Superior temporal gyrus (tissue), 1 donor: ENCODE results near the gene PPFIA4.
"Not testable (repeated sequence)": the region's sequence is repeated elsewhere in the genome, so short reads cannot be mapped to it uniquely, and the experiment has no call there.

Source experiments
- DNase-seq: peaks from one replicate; pipeline ENCODE4 v3.0.0-alpha.2; 2016; ENCODE audit errors: extremely low spot score

Gene PPFIA4

GRCh38 chr1:203026031-203026665 lies at the start of gene PPFIA4:
PPFIA4 (plus strand) TSS chr1:203026491; CDS start chr1:203039009, 12,518 bp downstream.
- peak; percentile 85 for DNase-seq

GRCh38 chr1:202976633-202977032 lies 49.7 kb upstream of the PPFIA4 start:
- no peak for DNase-seq

GRCh38 chr1:202979459-202979858 lies 46.8 kb upstream of the PPFIA4 start:
- no peak for DNase-seq

- DNase-seq = no peak
Observed at GRCh38 chr1:202981939-202982338, 44.4 kb upstream of the PPFIA4 start.

DNA sequence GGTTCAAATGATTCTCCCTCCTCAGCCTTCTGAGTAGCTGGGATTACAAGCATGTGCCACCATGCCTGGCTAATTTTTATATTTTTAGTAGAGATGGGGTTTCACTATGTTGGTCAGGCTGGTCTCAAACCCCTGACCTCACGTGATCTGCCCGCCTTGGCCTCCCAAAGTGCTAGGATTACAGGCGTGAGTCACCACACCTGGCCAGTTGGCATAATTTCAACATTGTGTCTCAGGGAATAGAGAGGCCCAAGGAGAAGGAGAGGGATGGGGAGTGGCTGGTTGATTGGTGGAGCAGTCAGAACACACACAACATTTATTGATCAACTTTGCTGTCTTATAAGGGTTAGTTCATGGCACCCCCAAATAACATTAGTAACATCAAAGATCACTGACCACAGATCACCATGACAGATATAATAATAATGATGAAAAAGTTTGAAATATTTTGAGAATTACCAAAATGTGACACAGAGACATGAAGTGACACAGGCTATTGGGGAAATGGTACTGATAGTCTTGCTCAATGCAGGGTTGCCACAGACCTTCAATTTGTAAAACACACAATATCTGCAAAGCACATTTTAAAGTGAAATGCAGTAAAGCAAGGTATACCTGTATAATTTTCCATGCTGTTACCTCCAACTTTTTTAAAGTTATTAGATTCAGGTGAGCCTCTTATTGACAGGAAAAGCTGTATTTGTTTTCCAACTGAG lies 43.4 kb upstream of the PPFIA4 start:
- DNase-seq = no peak

- not testable (repeated sequence) for DNase-seq
Observed at GRCh38 chr1:202986120-202986519, 40.2 kb upstream of the PPFIA4 start.

DNA sequence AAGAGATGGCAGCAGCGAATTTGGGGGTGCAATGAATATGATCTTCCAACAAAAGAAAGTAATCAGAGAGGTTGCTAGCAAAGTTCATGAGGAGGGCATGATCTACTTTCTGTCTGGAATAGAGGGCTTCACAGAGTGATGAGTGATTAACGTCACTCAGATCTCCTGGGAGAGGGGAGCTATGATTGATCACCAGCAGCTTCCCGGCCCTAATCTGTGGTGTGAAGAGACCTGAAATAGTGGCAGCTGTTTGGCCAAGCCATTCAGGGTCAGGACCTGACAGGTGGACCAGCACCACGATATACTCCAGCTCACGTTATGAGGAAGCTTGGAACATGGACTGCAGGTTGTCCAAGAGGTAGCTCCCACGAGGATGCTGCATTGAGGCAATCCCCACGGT lies 39.0 kb upstream of the PPFIA4 start:
- DNase-seq = no peak

- DNase-seq = no peak
Observed at GRCh38 chr1:202987922-202988583, 38.2 kb upstream of the PPFIA4 start.

DNA sequence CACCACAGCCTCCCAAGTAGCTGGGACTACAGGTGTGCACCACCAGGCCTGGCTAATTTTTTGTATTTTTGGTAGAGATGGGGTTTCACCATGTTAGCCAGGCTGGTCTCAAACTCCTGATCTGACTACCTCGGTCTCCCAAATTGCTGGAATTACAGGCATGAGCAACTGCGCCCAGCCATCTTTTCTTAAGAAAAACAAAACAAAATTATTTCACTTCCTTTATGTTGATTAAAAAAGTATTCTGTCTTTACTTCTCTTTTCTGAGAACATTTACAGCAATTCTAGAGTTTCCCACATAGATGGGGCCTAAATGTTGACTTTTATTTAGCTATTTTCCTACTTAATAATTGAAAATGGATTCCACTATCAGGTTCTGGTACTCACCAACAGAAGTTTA lies 36.4 kb upstream of the PPFIA4 start:
- DNase-seq = no peak

GRCh38 chr1:202991112-202991511 lies 35.2 kb upstream of the PPFIA4 start:
- no peak for DNase-seq

GRCh38 chr1:202994756-202995155 lies 31.5 kb upstream of the PPFIA4 start:
- no peak for DNase-seq

GRCh38 chr1:202998836-202999750 lies 27.2 kb upstream of the PPFIA4 start:
- DNase-seq = peak; percentile 86

- DNase-seq = no peak
Observed at GRCh38 chr1:203000217-203000944, 25.9 kb upstream of the PPFIA4 start.

- DNase-seq = no peak
Observed at GRCh38 chr1:203001986-203002385, 24.3 kb upstream of the PPFIA4 start.

- DNase-seq = no peak
Observed at GRCh38 chr1:203002951-203003350, 23.3 kb upstream of the PPFIA4 start.

DNA sequence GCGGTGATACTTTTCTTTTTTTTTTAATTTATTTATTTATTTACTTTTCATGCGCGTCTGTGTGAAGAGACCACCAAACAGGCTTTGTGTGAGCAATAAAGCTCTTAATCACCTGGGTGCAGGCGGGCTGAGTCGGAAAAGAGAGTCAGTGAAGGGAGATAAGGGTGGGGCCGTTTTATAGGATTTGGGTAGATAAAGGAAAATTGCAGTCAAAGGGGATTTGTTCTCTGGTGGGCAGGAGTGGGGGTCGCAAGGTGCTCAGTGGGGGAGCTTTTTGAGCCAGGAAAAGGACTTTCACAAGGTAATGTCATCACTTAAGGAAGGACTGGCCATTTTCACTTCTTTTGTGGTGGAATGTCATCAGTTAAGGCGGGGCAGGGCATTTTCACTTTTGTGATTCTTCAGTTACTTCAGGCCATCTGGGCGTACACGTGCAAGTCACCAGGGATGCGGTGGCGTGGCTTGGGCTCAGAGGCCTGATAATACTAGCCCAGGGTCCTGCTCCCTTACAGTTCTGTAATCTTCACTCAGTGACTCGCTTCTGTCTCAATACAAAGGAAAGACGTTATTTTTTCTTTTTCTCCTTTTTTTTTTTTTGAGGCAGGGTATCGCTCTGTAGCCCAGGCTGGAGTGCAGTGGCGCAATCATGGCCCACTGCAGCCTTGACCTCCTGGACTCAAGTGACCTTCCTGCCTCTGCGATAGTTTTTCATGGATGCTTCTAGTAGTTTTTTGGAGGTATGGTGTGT lies 20.7 kb upstream of the PPFIA4 start:
- not testable (repeated sequence) for DNase-seq

GRCh38 chr1:203006948-203007871 lies 19.1 kb upstream of the PPFIA4 start, which contains the start of gene TMEM183A:
TMEM183A (plus strand) TSS chr1:203007374; CDS start chr1:203007466, 92 bp downstream.
- peak; percentile 98 for DNase-seq

DNA sequence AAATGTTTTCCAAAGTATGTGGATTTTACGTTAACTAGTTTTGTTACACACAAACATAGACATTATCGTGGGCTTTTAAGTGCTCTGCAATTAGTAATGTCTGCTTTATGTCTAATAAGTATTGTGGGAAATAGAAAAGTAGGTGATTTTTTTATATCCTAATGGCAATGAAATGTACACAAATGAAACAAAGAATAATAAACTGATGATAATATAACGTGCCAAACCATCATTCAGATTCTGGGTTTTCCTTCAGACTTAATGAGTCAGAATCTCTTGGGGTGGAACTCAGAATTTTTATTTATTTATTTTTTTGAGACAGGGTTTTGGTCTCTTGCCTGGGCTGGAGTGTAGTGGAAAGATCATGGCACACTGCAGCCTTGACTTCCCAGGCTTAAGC lies 17.1 kb upstream of the PPFIA4 start:
- DNase-seq = no peak

DNA sequence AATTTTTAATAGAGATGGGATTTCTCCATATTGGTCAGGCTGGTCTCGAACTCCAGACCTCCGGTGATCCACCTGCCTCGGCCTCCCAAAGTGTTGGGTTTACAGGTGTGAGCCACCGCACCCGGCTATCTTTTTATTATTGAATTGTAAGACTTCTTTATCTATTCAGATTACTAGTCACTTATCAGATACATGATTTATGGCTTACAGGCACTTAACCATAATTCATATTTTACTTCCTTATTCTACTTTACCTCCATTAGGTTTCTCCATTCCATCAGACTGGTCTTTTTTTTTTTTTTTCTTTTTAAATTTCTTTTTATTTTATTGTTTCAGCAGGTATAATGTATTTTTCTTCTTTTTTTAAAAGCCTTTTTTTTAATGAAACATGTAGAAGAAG lies 14.7 kb upstream of the PPFIA4 start:
- no peak for DNase-seq
